Liver (tissue), 9 donors: Measurements from ENCODE around the gene WDR86. TPM values are rescaled to one million over a fixed set of nuclear protein-coding genes. Genes with fewer than 3 reads are reported as not detected.

Experiments used
- DNase-seq: peaks from one replicate; pipeline ENCODE4 v3.0.0-alpha.2; 2017; ENCODE audit warnings: low spot score
- H3K27ac ChIP-seq, 2 donors: one replicate each; pipeline ENCODE4 v1.7.0; 2013; ENCODE audit warnings: inconsistent platforms in 2 of 2, low read length in 2 of 2, control low read depth in 1 of 2, low read depth in 1 of 2, mild to moderate bottlenecking in 1 of 2
- H3K27me3 ChIP-seq, 4 donors: one replicate each; pipeline versions ENCODE4 v1.6.1 to v1.7.0; 2013; ENCODE audit warnings: low read length in 3 of 4, inconsistent platforms in 1 of 4, mild to moderate bottlenecking in 1 of 4, moderate library complexity in 1 of 4; ENCODE audit not compliant: control insufficient read depth in 4 of 4, insufficient read depth in 4 of 4
- H3K36me3 ChIP-seq, 4 donors: one replicate each; pipeline versions ENCODE4 v1.6.1 to v1.7.0; 2013; ENCODE audit warnings: low read length in 3 of 4, mild to moderate bottlenecking in 3 of 4, low read depth in 1 of 4, moderate library complexity in 1 of 4; ENCODE audit not compliant: control insufficient read depth in 4 of 4, insufficient read depth in 3 of 4
- H3K4me1 ChIP-seq, 4 donors: one replicate each; pipeline versions ENCODE4 v1.6.1 to v1.7.0; 2013; ENCODE audit warnings: low read length in 3 of 4, mild to moderate bottlenecking in 3 of 4, moderate library complexity in 1 of 4; ENCODE audit not compliant: control insufficient read depth in 4 of 4, insufficient read depth in 4 of 4
- H3K4me3 ChIP-seq, 3 donors: one replicate each; pipeline versions ENCODE4 v1.6.1 to v1.7.0; 2013; ENCODE audit warnings: low read length in 3 of 3, control low read depth in 1 of 3, low read depth in 1 of 3, mild to moderate bottlenecking in 1 of 3
- H3K9ac ChIP-seq, 2 donors: one replicate each; pipeline ENCODE4 v1.7.0; 2013; ENCODE audit warnings: low read length in 2 of 2, mild to moderate bottlenecking in 2 of 2, moderate library complexity in 2 of 2, control low read depth in 1 of 2, low read depth in 1 of 2
- H3K9me3 ChIP-seq, 4 donors: one replicate each; pipeline versions ENCODE4 v1.6.1 to v1.7.0; 2013; ENCODE audit warnings: low read length in 3 of 4; ENCODE audit not compliant: control insufficient read depth in 4 of 4
- EGR1 ChIP-seq, 2 donors: IDR thresholded peaks; 2 replicates each; pipeline ENCODE4 v1.6.1; 2016 to 2018; ENCODE audit warnings: antibody characterized with exemption in 2 of 2, low read depth in 2 of 2
- FOXA1 ChIP-seq: IDR thresholded peaks from 2 replicates; pipeline ENCODE4 v1.6.1; 2016; ENCODE audit warnings: antibody characterized with exemption
- FOXA2 ChIP-seq: IDR thresholded peaks from 2 replicates; pipeline ENCODE4 v1.6.1; 2016; ENCODE audit warnings: antibody characterized with exemption
- GABPA ChIP-seq, 2 donors: IDR thresholded peaks in 1 of 2; conservative IDR thresholded peaks in 1 of 2; 2 replicates each; pipeline ENCODE4 v1.6.1; 2016; ENCODE audit warnings: antibody characterized with exemption in 2 of 2, mild to moderate bottlenecking in 1 of 2, moderate library complexity in 1 of 2
- HNF4A ChIP-seq, 2 donors: conservative IDR thresholded peaks; 2 replicates each; pipeline ENCODE4 v1.6.1; 2016; ENCODE audit warnings: antibody characterized with exemption in 2 of 2, mild to moderate bottlenecking in 2 of 2
- HNF4G ChIP-seq: IDR thresholded peaks from 2 replicates; pipeline ENCODE4 v1.6.1; 2016; ENCODE audit warnings: antibody characterized with exemption
- JUND ChIP-seq, 2 donors: IDR thresholded peaks; 2 replicates each; pipeline ENCODE4 v1.6.1; 2016; ENCODE audit warnings: antibody characterized with exemption in 2 of 2
- NR2F2 ChIP-seq: IDR thresholded peaks from 2 replicates; pipeline ENCODE4 v1.6.1; 2016; ENCODE audit warnings: antibody characterized with exemption
- RAD21 ChIP-seq, 2 donors: IDR thresholded peaks; 2 replicates each; pipeline ENCODE4 v1.6.1; 2016; ENCODE audit warnings: antibody characterized with exemption in 2 of 2, mild to moderate bottlenecking in 2 of 2
- RXRA ChIP-seq, 2 donors: IDR thresholded peaks; 2 replicates each; pipeline ENCODE4 v1.6.1; 2017 to 2018; ENCODE audit warnings: antibody characterized with exemption in 2 of 2, mild to moderate bottlenecking in 1 of 2
- SP1 ChIP-seq: IDR thresholded peaks from 2 replicates; pipeline ENCODE4 v1.6.1; 2018; ENCODE audit warnings: antibody characterized with exemption, mild to moderate bottlenecking
- TAF1 ChIP-seq: conservative IDR thresholded peaks from 2 replicates; pipeline ENCODE4 v1.6.1; 2016; ENCODE audit warnings: antibody characterized with exemption, mild to moderate bottlenecking
- YY1 ChIP-seq: IDR thresholded peaks from 2 replicates; pipeline ENCODE4 v1.6.1; 2016; ENCODE audit warnings: antibody characterized with exemption, mild to moderate bottlenecking
- WGBS: extraction: QIAGEN DNeasy Blood & Tissue Kit; methylation state at CpG from one replicate; pipeline ENCODE4 v1.1.7; 2013; 5-methylcytosine and 5-hydroxymethylcytosine counted together
- polyA plus RNA-seq, 2 donors: library from polyadenylated mRNA; stranded (reverse) in 1 of 2; unstranded in 1 of 2; fragments of 200-250 nt in 1 of 2; fragments of >200 nt in 1 of 2; fragmentation: Nextera tagmentation in 1 of 2; extraction: Ambion mirVana in 1 of 2; gene quantifications; one replicate each; pipeline versions ENCODE4 v1.2.1 to v1.2.3, GENCODE V29; 2013 to 2015
- total RNA-seq, 2 donors: library from RNA; depleted of rRNA; stranded (reverse); fragments of >200 nt; gene quantifications; one replicate each; pipeline ENCODE4 v1.2.3, GENCODE V29; 2014
- TF ChIP-seq, protein P1 (sequence below): IDR thresholded peaks from 2 replicates; pipeline ENCODE4 v1.6.1; 2016; ENCODE audit warnings: antibody characterized with exemption, mild to moderate bottlenecking
- TF ChIP-seq, protein P2 (sequence below): IDR thresholded peaks from 2 replicates; pipeline ENCODE4 v1.6.1; 2016; ENCODE audit warnings: antibody characterized with exemption
- TF ChIP-seq, protein P3 (sequence below): IDR thresholded peaks from 2 replicates; pipeline ENCODE4 v1.6.1; 2016; ENCODE audit warnings: antibody characterized with exemption
- TF ChIP-seq, protein P4 (sequence below): fragments of 150-350 bp; IDR thresholded peaks from 2 replicates; pipeline ENCODE4 v1.5.1; 2017; ENCODE audit warnings: improper control_type of control experiment, low read depth, low read length; ENCODE audit not compliant: missing input control
- TF ChIP-seq, protein P5 (sequence below): IDR thresholded peaks from 2 replicates; pipeline ENCODE4 v1.6.1; 2016; ENCODE audit warnings: antibody characterized with exemption
- donor health status: healthy.
- donor health status: healthy.
- donor health status: healthy.
- donor health status: healthy.
- donor health status: healthy.

Gene WDR86
- total and polyA plus RNA-seq, 4 donors, result 0.35 to 4.9 (median 0.77) TPM

DNA sequence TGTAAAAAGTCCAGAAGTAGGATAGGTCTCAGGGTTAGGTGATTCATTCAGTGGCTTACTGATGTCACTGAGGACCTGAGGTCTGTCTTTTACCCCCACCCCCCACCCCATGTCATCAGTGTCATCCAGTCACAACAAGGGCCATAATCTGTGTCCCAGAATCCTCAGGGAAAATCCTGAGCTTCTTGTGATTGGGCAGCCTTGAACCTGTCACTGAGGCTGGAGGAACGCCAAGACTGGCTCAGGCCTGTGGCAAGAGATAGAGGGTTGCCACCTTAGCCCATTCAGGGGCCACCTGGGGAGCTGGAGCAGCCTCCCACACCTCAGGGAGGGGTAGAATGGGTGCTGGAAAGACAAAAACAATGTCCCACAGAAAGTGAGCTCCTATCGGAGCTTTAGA, 38.6 kb downstream of the WDR86 start:
- peaks cover 0 to 45% (median 31%) of the 10 kb centered on the region in 4 donors for H3K36me3 ChIP-seq
- no peak overlapping the region for H3K4me3 ChIP-seq
- DNase-seq, result no peak
- no peak overlapping the region for H3K9ac ChIP-seq
- H3K4me1 ChIP-seq, result peaks cover 2 to 4% (median 3%) of the 10 kb centered on the region in 4 donors
- TF ChIP-seq RXRA (IDR thresholded peaks at IDR 0.05), result no peak
- no peak for TF ChIP-seq FOXA2
- TF ChIP-seq NR2F2, result no peak
- no peak for TF ChIP-seq GABPA (IDR thresholded peaks at IDR 0.05 in 1 of 2, conservative IDR thresholded peaks at IDR 0.05 in 1 of 2)
- TF ChIP-seq, protein P1, sequence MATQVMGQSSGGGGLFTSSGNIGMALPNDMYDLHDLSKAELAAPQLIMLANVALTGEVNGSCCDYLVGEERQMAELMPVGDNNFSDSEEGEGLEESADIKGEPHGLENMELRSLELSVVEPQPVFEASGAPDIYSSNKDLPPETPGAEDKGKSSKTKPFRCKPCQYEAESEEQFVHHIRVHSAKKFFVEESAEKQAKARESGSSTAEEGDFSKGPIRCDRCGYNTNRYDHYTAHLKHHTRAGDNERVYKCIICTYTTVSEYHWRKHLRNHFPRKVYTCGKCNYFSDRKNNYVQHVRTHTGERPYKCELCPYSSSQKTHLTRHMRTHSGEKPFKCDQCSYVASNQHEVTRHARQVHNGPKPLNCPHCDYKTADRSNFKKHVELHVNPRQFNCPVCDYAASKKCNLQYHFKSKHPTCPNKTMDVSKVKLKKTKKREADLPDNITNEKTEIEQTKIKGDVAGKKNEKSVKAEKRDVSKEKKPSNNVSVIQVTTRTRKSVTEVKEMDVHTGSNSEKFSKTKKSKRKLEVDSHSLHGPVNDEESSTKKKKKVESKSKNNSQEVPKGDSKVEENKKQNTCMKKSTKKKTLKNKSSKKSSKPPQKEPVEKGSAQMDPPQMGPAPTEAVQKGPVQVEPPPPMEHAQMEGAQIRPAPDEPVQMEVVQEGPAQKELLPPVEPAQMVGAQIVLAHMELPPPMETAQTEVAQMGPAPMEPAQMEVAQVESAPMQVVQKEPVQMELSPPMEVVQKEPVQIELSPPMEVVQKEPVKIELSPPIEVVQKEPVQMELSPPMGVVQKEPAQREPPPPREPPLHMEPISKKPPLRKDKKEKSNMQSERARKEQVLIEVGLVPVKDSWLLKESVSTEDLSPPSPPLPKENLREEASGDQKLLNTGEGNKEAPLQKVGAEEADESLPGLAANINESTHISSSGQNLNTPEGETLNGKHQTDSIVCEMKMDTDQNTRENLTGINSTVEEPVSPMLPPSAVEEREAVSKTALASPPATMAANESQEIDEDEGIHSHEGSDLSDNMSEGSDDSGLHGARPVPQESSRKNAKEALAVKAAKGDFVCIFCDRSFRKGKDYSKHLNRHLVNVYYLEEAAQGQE, result no peak
- no peaks in the 10 kb centered on the region for H3K27me3 ChIP-seq
- WGBS, result 94% methylated on average over 2 of the region's 2 CpGs
- H3K27ac ChIP-seq, result no peak overlapping the region
- no peaks in the 10 kb centered on the region for H3K9me3 ChIP-seq

DNA sequence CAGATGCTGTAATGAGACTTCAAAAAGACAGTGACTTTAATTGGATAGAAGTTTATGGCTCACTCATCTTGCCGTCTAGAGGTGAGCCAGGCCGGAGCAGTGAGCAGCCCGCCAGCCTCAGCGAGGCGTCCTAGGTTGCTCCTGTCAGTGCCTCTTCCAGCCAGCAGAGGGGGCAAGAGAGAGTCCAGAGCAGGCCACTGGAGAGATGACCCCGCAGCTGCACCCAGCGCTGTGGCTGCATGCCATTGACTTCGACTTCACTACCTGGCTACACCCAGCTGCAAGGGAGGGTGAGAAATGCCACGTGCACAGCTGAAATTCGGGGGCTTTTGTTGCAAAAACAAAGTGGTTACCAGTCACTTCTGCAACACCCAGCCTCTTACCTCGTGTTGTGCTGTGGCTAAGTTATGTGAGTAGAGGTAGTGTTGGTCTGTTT, 41.7 kb downstream of the WDR86 start:
- WGBS, result 11% methylated on average over 11 of the region's 11 CpGs
- Histone ChIP-seq H3K4me1 (peaks cover 3 to 6% (median 4%) of the 10 kb centered on the region in 4 donors), H3K36me3 (peaks cover 0 to 24% (median 15%) of the 10 kb centered on the region in 4 donors)

More for the DNA sequence above, 41.7 kb downstream of the WDR86 start:
- DNase-seq, result peak; percentile 78
- Histone ChIP-seq H3K9me3 (no peaks in the 10 kb centered on the region), H3K9ac (no peak overlapping the region), H3K27me3 (no peaks in the 10 kb centered on the region), H3K4me3 (no peak overlapping the region), H3K27ac (no peak overlapping the region)
- TF ChIP-seq FOXA2, result no peak
- no peak for TF ChIP-seq FOXA1
- no peak for TF ChIP-seq GABPA (IDR thresholded peaks at IDR 0.05 in 1 of 2, conservative IDR thresholded peaks at IDR 0.05 in 1 of 2)
- no peak for TF ChIP-seq TAF1
- peak; percentile 17 for TF ChIP-seq SP1
- TF ChIP-seq, protein P2, sequence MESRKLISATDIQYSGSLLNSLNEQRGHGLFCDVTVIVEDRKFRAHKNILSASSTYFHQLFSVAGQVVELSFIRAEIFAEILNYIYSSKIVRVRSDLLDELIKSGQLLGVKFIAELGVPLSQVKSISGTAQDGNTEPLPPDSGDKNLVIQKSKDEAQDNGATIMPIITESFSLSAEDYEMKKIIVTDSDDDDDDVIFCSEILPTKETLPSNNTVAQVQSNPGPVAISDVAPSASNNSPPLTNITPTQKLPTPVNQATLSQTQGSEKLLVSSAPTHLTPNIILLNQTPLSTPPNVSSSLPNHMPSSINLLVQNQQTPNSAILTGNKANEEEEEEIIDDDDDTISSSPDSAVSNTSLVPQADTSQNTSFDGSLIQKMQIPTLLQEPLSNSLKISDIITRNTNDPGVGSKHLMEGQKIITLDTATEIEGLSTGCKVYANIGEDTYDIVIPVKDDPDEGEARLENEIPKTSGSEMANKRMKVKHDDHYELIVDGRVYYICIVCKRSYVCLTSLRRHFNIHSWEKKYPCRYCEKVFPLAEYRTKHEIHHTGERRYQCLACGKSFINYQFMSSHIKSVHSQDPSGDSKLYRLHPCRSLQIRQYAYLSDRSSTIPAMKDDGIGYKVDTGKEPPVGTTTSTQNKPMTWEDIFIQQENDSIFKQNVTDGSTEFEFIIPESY, result no peak
- TF ChIP-seq, protein P3, sequence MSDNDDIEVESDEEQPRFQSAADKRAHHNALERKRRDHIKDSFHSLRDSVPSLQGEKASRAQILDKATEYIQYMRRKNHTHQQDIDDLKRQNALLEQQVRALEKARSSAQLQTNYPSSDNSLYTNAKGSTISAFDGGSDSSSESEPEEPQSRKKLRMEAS, result peak; percentile 18
- TF ChIP-seq, protein P4, sequence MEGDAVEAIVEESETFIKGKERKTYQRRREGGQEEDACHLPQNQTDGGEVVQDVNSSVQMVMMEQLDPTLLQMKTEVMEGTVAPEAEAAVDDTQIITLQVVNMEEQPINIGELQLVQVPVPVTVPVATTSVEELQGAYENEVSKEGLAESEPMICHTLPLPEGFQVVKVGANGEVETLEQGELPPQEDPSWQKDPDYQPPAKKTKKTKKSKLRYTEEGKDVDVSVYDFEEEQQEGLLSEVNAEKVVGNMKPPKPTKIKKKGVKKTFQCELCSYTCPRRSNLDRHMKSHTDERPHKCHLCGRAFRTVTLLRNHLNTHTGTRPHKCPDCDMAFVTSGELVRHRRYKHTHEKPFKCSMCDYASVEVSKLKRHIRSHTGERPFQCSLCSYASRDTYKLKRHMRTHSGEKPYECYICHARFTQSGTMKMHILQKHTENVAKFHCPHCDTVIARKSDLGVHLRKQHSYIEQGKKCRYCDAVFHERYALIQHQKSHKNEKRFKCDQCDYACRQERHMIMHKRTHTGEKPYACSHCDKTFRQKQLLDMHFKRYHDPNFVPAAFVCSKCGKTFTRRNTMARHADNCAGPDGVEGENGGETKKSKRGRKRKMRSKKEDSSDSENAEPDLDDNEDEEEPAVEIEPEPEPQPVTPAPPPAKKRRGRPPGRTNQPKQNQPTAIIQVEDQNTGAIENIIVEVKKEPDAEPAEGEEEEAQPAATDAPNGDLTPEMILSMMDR, result peak; percentile 98
- TF ChIP-seq NR2F2, result peak; percentile 70
- no peak for TF ChIP-seq HNF4G
- no peak for TF ChIP-seq EGR1 (IDR thresholded peaks at IDR 0.05; ENCODE audit: low read depth in 2 of 2)
- TF ChIP-seq RXRA (IDR thresholded peaks at IDR 0.05), result peak; percentile 70 to 85
- peak; percentile 93 to 98 for TF ChIP-seq RAD21 (IDR thresholded peaks at IDR 0.05)
- no peak for TF ChIP-seq JUND (IDR thresholded peaks at IDR 0.05)
- peak; percentile 18 to 34 for TF ChIP-seq HNF4A (conservative IDR thresholded peaks at IDR 0.05)
- no peak for TF ChIP-seq YY1
- TF ChIP-seq, protein P1, result no peak
- TF ChIP-seq, protein P5, sequence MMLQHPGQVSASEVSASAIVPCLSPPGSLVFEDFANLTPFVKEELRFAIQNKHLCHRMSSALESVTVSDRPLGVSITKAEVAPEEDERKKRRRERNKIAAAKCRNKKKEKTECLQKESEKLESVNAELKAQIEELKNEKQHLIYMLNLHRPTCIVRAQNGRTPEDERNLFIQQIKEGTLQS, result no peak
